ENCODE results near the gene KMO.

KMO gene

DNA sequence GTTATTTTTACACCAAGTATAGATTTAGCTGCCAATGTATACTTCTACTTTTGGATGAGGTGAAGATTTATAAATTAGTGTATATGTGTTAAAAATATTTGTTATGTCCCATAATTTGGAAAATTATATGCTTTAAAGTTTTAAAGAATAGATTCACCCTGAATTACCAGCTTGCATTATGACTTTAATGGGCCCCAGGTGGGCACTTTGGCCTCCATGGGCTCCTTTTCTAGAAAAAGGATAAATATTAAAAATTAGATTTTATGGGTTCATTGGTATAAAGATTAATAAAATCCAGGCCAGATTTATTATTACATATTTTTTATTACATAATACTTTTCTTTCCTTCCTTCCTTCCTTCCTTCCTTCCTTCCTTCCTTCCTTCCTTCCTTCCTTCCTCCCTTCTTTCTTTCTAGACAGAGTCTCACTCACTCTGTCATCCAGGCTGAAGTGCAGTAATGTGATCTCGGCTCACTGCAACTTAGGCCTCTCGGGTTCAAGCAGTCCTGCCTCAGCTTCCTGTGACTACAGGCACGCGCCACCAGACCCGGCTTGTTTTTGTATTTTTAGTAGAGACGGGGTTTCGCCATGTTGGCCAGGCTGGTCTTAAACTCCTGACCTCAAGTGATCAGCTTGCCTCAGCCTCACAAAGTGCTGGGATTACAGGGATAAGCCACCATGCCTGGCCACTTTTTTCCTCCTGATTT is 21.9 kb downstream of the KMO start:
- TF ChIP-seq, protein P1, sequence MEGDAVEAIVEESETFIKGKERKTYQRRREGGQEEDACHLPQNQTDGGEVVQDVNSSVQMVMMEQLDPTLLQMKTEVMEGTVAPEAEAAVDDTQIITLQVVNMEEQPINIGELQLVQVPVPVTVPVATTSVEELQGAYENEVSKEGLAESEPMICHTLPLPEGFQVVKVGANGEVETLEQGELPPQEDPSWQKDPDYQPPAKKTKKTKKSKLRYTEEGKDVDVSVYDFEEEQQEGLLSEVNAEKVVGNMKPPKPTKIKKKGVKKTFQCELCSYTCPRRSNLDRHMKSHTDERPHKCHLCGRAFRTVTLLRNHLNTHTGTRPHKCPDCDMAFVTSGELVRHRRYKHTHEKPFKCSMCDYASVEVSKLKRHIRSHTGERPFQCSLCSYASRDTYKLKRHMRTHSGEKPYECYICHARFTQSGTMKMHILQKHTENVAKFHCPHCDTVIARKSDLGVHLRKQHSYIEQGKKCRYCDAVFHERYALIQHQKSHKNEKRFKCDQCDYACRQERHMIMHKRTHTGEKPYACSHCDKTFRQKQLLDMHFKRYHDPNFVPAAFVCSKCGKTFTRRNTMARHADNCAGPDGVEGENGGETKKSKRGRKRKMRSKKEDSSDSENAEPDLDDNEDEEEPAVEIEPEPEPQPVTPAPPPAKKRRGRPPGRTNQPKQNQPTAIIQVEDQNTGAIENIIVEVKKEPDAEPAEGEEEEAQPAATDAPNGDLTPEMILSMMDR (IDR thresholded peaks at IDR 0.05; ENCODE audit: control insufficient read depth, extremely low read depth, insufficient read depth): no peak
- no peak overlapping the region for H3K4me3 ChIP-seq (ENCODE audit: low read depth, low read length)
- no peak for DNase-seq (ENCODE audit: low read depth)

DNA sequence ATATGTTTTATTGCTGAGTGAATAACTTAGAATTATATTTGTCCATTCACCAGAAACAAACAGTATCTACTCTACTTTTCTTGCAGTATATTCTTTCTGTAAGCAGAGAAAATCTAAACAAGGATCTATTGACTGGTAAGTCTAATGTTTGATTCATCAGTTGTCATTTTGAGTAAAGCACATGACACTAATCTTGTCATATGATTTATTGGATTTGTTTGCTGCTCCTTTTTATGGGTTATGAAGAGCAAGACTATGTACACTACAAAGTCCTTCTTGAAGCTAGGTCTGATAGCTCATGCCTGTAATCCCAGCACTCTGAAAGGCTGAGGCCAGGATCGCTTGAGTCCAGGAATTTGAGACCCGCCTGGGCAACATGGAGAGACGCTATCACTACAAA is 23.3 kb downstream of the KMO start:
- H3K4me3 ChIP-seq (ENCODE audit: low read depth, low read length): no peak overlapping the region
- TF ChIP-seq, protein P1 (IDR thresholded peaks at IDR 0.05; ENCODE audit: control insufficient read depth, extremely low read depth, insufficient read depth): no peak
- DNase-seq (ENCODE audit: low read depth): peak; percentile 15

DNA sequence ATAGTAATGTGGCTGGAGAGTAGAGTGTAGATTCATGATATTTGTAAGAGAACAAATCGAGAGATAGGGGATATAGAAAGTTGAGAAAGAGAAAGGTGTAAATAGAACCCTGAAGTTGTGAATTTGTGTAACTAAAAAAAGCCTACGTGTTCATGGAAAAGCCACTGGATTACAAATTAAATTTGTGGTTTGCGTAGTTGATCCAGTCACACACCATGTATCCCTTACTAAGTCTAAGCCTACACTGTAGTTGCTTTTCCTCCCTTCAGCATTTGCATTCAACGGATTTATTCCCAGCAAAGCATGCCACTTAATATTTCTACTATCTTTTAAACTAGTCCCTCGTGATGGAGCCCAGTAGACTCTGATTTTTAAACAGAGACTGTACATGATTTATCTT is 24.9 kb downstream of the KMO start:
- no peak for DNase-seq (ENCODE audit: low read depth)
- no peak overlapping the region for H3K4me3 ChIP-seq (ENCODE audit: low read depth, low read length)
- TF ChIP-seq, protein P1 (IDR thresholded peaks at IDR 0.05; ENCODE audit: control insufficient read depth, extremely low read depth, insufficient read depth): no peak

DNA sequence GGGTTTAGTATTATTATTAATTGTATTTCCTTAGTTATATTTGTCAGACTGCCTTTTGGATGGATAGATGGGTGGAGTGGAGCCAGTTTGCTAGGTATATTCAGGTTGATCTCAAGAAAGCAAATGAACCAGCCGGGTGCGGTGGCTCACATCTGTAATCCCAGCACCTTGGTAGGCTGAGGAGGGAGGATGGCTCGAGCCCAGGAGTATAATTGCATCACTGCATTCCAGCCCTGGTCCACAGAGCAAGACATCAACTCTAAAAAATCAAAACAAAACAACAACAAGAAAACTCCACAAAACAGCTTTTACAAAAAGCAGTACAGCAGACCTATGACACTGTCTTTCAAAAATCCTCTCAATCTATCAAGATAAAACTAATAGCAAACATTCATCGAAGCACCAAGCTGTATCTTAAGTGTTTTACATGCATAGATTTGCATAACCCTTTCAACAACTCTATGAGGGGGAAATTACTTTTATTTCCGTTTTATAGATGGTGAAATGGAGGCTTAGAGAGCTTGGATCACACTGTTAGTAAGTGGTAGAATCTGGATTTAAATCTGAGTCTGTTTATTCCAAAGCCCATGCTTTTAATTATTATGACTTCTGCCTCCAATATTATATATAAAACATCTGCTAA is 25.5 kb downstream of the KMO start:
- no peak for DNase-seq (ENCODE audit: low read depth)
- TF ChIP-seq, protein P1 (IDR thresholded peaks at IDR 0.05; ENCODE audit: control insufficient read depth, extremely low read depth, insufficient read depth): no peak
- no peak overlapping the region for H3K4me3 ChIP-seq (ENCODE audit: low read depth, low read length)

DNA sequence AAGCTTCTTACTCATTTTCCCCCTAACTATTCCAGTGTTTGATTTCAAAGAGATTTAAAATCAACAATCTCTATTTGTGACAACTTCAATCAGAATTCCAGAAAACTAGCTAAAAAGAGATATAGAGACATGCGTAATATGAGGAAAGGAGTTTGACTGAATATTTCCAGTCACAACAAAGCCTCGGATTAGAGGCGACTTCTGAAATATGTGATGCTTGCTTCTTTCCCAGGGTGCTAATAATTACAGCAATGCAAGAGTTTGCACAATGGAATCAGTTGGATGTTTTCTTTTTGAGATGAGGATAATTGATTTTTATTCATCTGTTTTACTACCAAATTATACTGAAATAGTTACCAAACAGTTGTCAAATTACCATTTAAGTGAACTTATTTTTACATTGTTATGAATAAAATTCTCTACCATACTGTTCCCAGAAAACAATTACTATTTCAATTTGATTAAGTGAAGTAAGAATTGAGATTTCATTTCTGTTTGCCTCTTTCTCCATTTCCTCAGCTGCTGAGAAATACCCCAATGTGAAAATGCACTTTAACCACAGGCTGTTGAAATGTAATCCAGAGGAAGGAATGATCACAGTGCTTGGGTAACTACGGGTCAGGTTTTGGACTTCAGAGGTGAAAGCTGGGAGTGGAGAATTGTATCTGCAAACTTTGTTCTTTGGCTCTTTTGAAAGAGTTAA is 28.1 kb downstream of the KMO start:
- TF ChIP-seq, protein P1 (IDR thresholded peaks at IDR 0.05; ENCODE audit: control insufficient read depth, extremely low read depth, insufficient read depth): no peak
- H3K4me3 ChIP-seq (ENCODE audit: low read depth, low read length): no peak overlapping the region
- DNase-seq (ENCODE audit: low read depth): no peak

DNA sequence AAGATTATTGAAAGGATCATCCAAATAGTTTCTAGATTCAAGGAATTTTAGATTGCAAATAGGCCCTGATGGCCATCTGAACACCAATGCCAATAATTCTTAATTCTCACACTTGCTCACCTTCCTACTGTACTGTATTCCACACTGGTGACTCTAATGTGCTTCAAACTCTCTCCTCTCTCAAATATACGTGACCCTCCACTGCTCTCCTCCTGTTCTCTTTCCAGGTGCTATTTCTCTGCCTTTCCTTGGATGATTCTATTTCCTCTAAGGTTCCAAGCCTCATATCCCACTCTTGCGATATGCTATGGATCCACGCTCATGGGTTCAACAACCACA is 28.6 kb downstream of the KMO start:
- TF ChIP-seq, protein P1 (IDR thresholded peaks at IDR 0.05; ENCODE audit: control insufficient read depth, extremely low read depth, insufficient read depth): no peak
- no peak for DNase-seq (ENCODE audit: low read depth)
- no peak overlapping the region for H3K4me3 ChIP-seq (ENCODE audit: low read depth, low read length)

All from LNCaP clone FGC (cell line).